Kidney (tissue), 14 donors: ENCODE data around the gene APOH. TPM values are rescaled to one million over a fixed set of nuclear protein-coding genes. Genes with fewer than 3 reads are reported as not detected.

Experiments
- DNase-seq, 5 donors: peaks; one replicate each; pipeline ENCODE4 v3.0.0-alpha.2; 2013 to 2020
- FAIRE-seq: peaks from 2 replicates; lab custom pipeline; 2012; peaks lifted over from hg19 to GRCh38; lab: Jason Lieb, UNC
- H3K27ac ChIP-seq, 2 donors: one replicate each; pipeline ENCODE4 v1.7.0; 2013; ENCODE audit warnings: low read depth in 2 of 2, low read length in 2 of 2, inconsistent platforms in 1 of 2
- H3K27me3 ChIP-seq: one replicate; pipeline ENCODE4 v1.7.1; 2013; ENCODE audit warnings: low read length, inconsistent platforms; ENCODE audit not compliant: control insufficient read depth, insufficient read depth
- H3K36me3 ChIP-seq, 3 donors: one replicate each; pipeline versions ENCODE4 v1.7.0 to v1.7.1; 2013; ENCODE audit warnings: low read length in 3 of 3, control low read depth in 1 of 3, inconsistent platforms in 1 of 3; ENCODE audit not compliant: insufficient read depth in 3 of 3, control insufficient read depth in 2 of 3
- H3K4me1 ChIP-seq, 3 donors: one replicate each; pipeline versions ENCODE4 v1.7.0 to v1.7.1; 2013; ENCODE audit warnings: low read length in 3 of 3, inconsistent platforms in 1 of 3, low read depth in 1 of 3; ENCODE audit not compliant: control insufficient read depth in 2 of 3, insufficient read depth in 2 of 3
- H3K4me3 ChIP-seq, 3 donors: one replicate each; pipeline versions ENCODE4 v1.7.0 to v1.8.1; 2013; ENCODE audit warnings: low read length in 3 of 3, control low read depth in 1 of 3, inconsistent platforms in 1 of 3
- H3K9ac ChIP-seq, 3 donors: one replicate each; pipeline versions ENCODE4 v1.7.0 to v1.7.1; 2013; ENCODE audit warnings: low read length in 3 of 3, control low read depth in 1 of 3, inconsistent platforms in 1 of 3
- H3K9me3 ChIP-seq, 3 donors: one replicate each; pipeline versions ENCODE4 v1.7.0 to v1.7.1; 2013; ENCODE audit warnings: low read length in 3 of 3, control low read depth in 1 of 3, inconsistent platforms in 1 of 3; ENCODE audit not compliant: control insufficient read depth in 2 of 3, insufficient read depth in 1 of 3
- CTCF ChIP-seq: IDR thresholded peaks from 3 replicates; pipeline ENCODE4 v1.5.1; 2012; ENCODE audit warnings: mild to moderate bottlenecking, moderate library complexity, borderline replicate concordance; ENCODE audit not compliant: insufficient read depth; ENCODE audit errors: extremely low read depth
- intact Hi-C: fragments of 100-400 bp; cut with DNase I; formaldehyde crosslinking; loops from one replicate; pipeline ENCODE4 v1.11.1; 2022
- polyA plus RNA-seq: library from polyadenylated mRNA; stranded (reverse); fragments of 350-450 nt; fragmentation: Illumina TruSeq; extraction: RNeasy Lipid Tissue Mini Kit (QIAGEN cat#74804); gene quantifications from one replicate; pipeline ENCODE4 v1.2.3, GENCODE V29; 2014; ENCODE audit warnings: low read depth, low replicate concordance; ENCODE audit not compliant: insufficient read depth
- total RNA-seq: library from RNA; stranded (reverse); fragmentation: NEBNext Ultra II Directional; extraction: Animal tissue kit (Norgen Biotek cat#: 25700); gene quantifications from one replicate; pipeline ENCODE4 v1.2.1, GENCODE V29; 2021
- donor health status: control.
- donor health status: control.
- donor health status: control.
- donor health status: control.
- donor health status: control.
- donor health status: DM: yes; HTN: yes; CAD: no.
- donor health status: Normal renal cell carcinoma (clear cell type).

Gene APOH
- total and polyA plus RNA-seq, 2 donors from 2014 or later, result 13.5 TPM; not detected in 1

- Histone ChIP-seq H3K4me3 (peak overlapping the region; percentile 4 to 74 (median 34)), H3K27ac (no peak overlapping the region), H3K9me3 (no peaks in the 10 kb centered on the region), H3K27me3 (no peaks in the 10 kb centered on the region), H3K4me1 (peaks cover 0 to 7% (median 4%) of the 10 kb centered on the region in 3 donors), H3K36me3 (no peaks in the 10 kb centered on the region), H3K9ac (no peak overlapping the region)
- FAIRE-seq (no peak), DNase-seq (no peak)
- TF ChIP-seq CTCF, result no peak
- intact Hi-C loops, result no loop called here
Observed at GRCh38 chr17:66192378-66192687, 36.9 kb downstream of the APOH start.

GRCh38 chr17:66191593-66192377 lies 37.4 kb downstream of the APOH start, which contains the start of gene CEP112:
Gene CEP112 (minus strand): TSS chr17:66192133.
- Histone ChIP-seq H3K36me3 (no peaks in the 10 kb centered on the region), H3K9ac (peak within 1 kb of the TSS; percentile 34 to 68 (median 65)), H3K4me3 (peak within 1 kb of the TSS; percentile 57 to 74 (median 67)), H3K27me3 (no peaks in the 10 kb centered on the region), H3K4me1 (peaks cover 0 to 7% (median 4%) of the 10 kb centered on the region in 3 donors), H3K9me3 (no peaks in the 10 kb centered on the region), H3K27ac (peak within 1 kb of the TSS; percentile 49 to 78)
- intact Hi-C loops, result no loop called here
- TF ChIP-seq CTCF, result no peak
- no peak for FAIRE-seq
- DNase-seq, result peak; percentile 91 to 96 (median 94)

- intact Hi-C loops, result no loop called here
- Histone ChIP-seq H3K9ac (peak overlapping the region; percentile 34 to 68 (median 65)), H3K36me3 (no peaks in the 10 kb centered on the region), H3K27ac (peak overlapping the region; percentile 49 to 78), H3K27me3 (no peaks in the 10 kb centered on the region), H3K4me1 (peaks cover 0 to 7% (median 4%) of the 10 kb centered on the region in 3 donors), H3K4me3 (peak overlapping the region; percentile 57 to 74 (median 67)), H3K9me3 (no peaks in the 10 kb centered on the region)
- DNase-seq (peak in 2 of 5 donors; percentile 54 to 58), FAIRE-seq (no peak)
- TF ChIP-seq CTCF, result no peak
Observed at GRCh38 chr17:66190738-66191592, 38.2 kb downstream of the APOH start.
